Osteocyte (in vitro differentiated cells): ENCODE data around the gene ZNF774. TPM values are rescaled to one million over a fixed set of nuclear protein-coding genes. Genes with fewer than 3 reads are reported as not detected.

Experiments
- DNase-seq: peaks from one replicate; pipeline ENCODE4 v3.0.0; 2021; ENCODE audit warnings: mixed read lengths; ENCODE audit not compliant: unreplicated experiment; ENCODE audit errors: extremely low spot score
- H3K27ac Mint-ChIP-seq: one replicate; pipeline ENCODE4 v1.8.0; 2021; ENCODE audit warnings: mild to moderate bottlenecking, mixed read lengths; ENCODE audit not compliant: unreplicated experiment
- H3K27me3 Mint-ChIP-seq: one replicate; pipeline ENCODE4 v1.8.0; 2021; ENCODE audit warnings: mixed read lengths; ENCODE audit not compliant: unreplicated experiment
- H3K36me3 Mint-ChIP-seq: one replicate; pipeline ENCODE4 v1.8.0; 2021; ENCODE audit warnings: mixed read lengths; ENCODE audit not compliant: unreplicated experiment
- H3K4me1 Mint-ChIP-seq: one replicate; pipeline ENCODE4 v1.8.0; 2021; ENCODE audit warnings: mixed read lengths; ENCODE audit not compliant: unreplicated experiment
- H3K4me3 Mint-ChIP-seq: one replicate; pipeline ENCODE4 v1.8.0; 2021; ENCODE audit warnings: mild to moderate bottlenecking, moderate library complexity, mixed read lengths; ENCODE audit not compliant: unreplicated experiment
- H3K9me3 Mint-ChIP-seq: one replicate; pipeline ENCODE4 v1.8.0; 2021; ENCODE audit warnings: mixed read lengths; ENCODE audit not compliant: unreplicated experiment
- total RNA-seq: library from RNA; stranded (reverse); gene quantifications from 2 replicates; pipeline ENCODE4 v1.2.1, GENCODE V29; 2021
- TF ChIP-seq, protein P1 (sequence below): fragments of 200-600 bp; sonication (generic); IDR thresholded peaks from 2 replicates; pipeline ENCODE4 v1.5.0; 2021; ENCODE audit warnings: antibody characterized with exemption, mild to moderate bottlenecking, moderate library complexity

ZNF774 gene
- total RNA-seq, 1 donor from 2014 or later: 1.6 TPM

GRCh38 chr15:90360746-90361145 lies 8.7 kb downstream of the ZNF774 start:
- peaks cover 19% of the 10 kb centered on the region for H3K4me1 Mint-ChIP-seq
- H3K4me3 Mint-ChIP-seq: no peak overlapping the region
- H3K27ac Mint-ChIP-seq: no peak overlapping the region
- no peaks in the 10 kb centered on the region for H3K27me3 Mint-ChIP-seq
- DNase-seq: no peak
- H3K36me3 Mint-ChIP-seq: peaks cover 6% of the 10 kb centered on the region
- TF ChIP-seq, protein P1, sequence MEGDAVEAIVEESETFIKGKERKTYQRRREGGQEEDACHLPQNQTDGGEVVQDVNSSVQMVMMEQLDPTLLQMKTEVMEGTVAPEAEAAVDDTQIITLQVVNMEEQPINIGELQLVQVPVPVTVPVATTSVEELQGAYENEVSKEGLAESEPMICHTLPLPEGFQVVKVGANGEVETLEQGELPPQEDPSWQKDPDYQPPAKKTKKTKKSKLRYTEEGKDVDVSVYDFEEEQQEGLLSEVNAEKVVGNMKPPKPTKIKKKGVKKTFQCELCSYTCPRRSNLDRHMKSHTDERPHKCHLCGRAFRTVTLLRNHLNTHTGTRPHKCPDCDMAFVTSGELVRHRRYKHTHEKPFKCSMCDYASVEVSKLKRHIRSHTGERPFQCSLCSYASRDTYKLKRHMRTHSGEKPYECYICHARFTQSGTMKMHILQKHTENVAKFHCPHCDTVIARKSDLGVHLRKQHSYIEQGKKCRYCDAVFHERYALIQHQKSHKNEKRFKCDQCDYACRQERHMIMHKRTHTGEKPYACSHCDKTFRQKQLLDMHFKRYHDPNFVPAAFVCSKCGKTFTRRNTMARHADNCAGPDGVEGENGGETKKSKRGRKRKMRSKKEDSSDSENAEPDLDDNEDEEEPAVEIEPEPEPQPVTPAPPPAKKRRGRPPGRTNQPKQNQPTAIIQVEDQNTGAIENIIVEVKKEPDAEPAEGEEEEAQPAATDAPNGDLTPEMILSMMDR: no peak
- H3K9me3 Mint-ChIP-seq: no peaks in the 10 kb centered on the region

- Mint-ChIP-seq H3K27me3 (no peaks in the 10 kb centered on the region), H3K4me3 (no peak overlapping the region), H3K4me1 (peaks cover 26% of the 10 kb centered on the region)
Measured at GRCh38 chr15:90362936-90363212, 10.8 kb downstream of the ZNF774 start.

GRCh38 chr15:90364251-90364650 lies 12.2 kb downstream of the ZNF774 start:
- peaks cover 26% of the 10 kb centered on the region for H3K4me1 Mint-ChIP-seq
- no peak for DNase-seq
- H3K9me3 Mint-ChIP-seq: no peaks in the 10 kb centered on the region
- H3K36me3 Mint-ChIP-seq: peaks cover 6% of the 10 kb centered on the region
- H3K4me3 Mint-ChIP-seq: no peak overlapping the region
- TF ChIP-seq, protein P1: no peak
- H3K27ac Mint-ChIP-seq: peak overlapping the region; percentile 80
- H3K27me3 Mint-ChIP-seq: no peaks in the 10 kb centered on the region

More at GRCh38 chr15:90362936-90363212, 10.8 kb downstream of the ZNF774 start:
- no peak for DNase-seq
- TF ChIP-seq, protein P1: no peak
- Mint-ChIP-seq H3K36me3 (peaks cover 6% of the 10 kb centered on the region), H3K27ac (peak overlapping the region; percentile 88), H3K9me3 (no peaks in the 10 kb centered on the region)

DNA sequence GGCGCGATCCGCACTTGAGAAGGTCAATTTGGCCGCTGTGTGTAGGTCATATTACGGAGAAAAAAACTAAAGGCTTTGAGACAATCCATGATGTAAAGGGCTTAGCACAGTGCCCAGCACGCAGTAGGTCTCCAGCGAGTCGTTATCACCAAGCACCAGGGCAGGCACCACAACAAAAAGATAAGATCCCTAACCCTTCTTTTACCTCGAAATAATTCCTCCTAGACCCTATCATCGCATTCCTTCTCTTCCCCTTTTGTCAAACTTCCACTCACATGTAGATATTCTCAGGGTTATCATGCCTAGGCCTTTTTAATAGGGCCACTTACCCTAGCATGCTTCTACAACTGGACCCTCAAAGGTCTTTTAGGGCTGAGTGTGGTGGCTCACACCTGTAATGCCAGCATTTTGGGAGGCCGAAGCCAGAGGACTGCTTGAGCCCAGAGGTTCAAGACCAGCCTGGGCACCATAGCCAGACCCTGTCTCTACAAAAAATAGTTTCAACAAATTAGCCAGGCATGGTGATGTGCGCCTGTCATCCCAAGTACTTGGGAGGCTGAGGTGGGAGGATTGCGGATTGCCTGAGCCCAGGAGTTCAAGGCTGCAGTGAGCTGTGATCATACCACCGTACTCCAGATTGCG lies 13.5 kb downstream of the ZNF774 start:
- H3K9me3 Mint-ChIP-seq: no peaks in the 10 kb centered on the region
- TF ChIP-seq, protein P1: no peak
- peaks cover 2% of the 10 kb centered on the region for H3K36me3 Mint-ChIP-seq
- H3K4me3 Mint-ChIP-seq: no peak overlapping the region
- no peaks in the 10 kb centered on the region for H3K27me3 Mint-ChIP-seq
- peaks cover 26% of the 10 kb centered on the region for H3K4me1 Mint-ChIP-seq
- no peak for DNase-seq
- H3K27ac Mint-ChIP-seq: no peak overlapping the region

GRCh38 chr15:90367576-90367975 lies 15.5 kb downstream of the ZNF774 start:
- no peak for DNase-seq

More at GRCh38 chr15:90367576-90367975, 15.5 kb downstream of the ZNF774 start:
- TF ChIP-seq, protein P1: no peak
- H3K36me3 Mint-ChIP-seq: no peaks in the 10 kb centered on the region
- H3K9me3 Mint-ChIP-seq: no peaks in the 10 kb centered on the region
- H3K27me3 Mint-ChIP-seq: no peaks in the 10 kb centered on the region
- peak overlapping the region; percentile 8 for H3K27ac Mint-ChIP-seq
- H3K4me1 Mint-ChIP-seq: peaks cover 17% of the 10 kb centered on the region
- no peak overlapping the region for H3K4me3 Mint-ChIP-seq
